Neural cell (in vitro differentiated cells): ENCODE results near the gene RIF1.

ENCODE experiments used
- EZH2 ChIP-seq: fragments of 200-600, 300-800 bp; shearing (Covaris generic), sonication (generic); IDR thresholded peaks from 2 replicates; pipeline ENCODE4 v1.6.1; 2014; ENCODE audit warnings: antibody characterized with exemption, low read length, borderline replicate concordance, mild to moderate bottlenecking; ENCODE audit not compliant: insufficient read depth, poor library complexity, severe bottlenecking
- RAD21 ChIP-seq: fragments of 450-650 bp; conservative IDR thresholded peaks from 2 replicates; pipeline ENCODE4 v1.6.1; 2014; ENCODE audit warnings: antibody characterized with exemption, mild to moderate bottlenecking, moderate library complexity
- REST ChIP-seq: IDR thresholded peaks from 2 replicates; pipeline ENCODE4 v1.6.1; 2012; ENCODE audit warnings: borderline replicate concordance
- TF ChIP-seq, protein P1 (sequence below): fragments of 450-650 bp; IDR thresholded peaks from 2 replicates; pipeline ENCODE4 v1.5.1; 2014; ENCODE audit warnings: antibody characterized with exemption, mild to moderate bottlenecking, moderate library complexity; ENCODE audit not compliant: poor library complexity, severe bottlenecking

GRCh38 chr2:151483546-151483945 lies 73.8 kb downstream of the RIF1 start:
- TF ChIP-seq, protein P1, sequence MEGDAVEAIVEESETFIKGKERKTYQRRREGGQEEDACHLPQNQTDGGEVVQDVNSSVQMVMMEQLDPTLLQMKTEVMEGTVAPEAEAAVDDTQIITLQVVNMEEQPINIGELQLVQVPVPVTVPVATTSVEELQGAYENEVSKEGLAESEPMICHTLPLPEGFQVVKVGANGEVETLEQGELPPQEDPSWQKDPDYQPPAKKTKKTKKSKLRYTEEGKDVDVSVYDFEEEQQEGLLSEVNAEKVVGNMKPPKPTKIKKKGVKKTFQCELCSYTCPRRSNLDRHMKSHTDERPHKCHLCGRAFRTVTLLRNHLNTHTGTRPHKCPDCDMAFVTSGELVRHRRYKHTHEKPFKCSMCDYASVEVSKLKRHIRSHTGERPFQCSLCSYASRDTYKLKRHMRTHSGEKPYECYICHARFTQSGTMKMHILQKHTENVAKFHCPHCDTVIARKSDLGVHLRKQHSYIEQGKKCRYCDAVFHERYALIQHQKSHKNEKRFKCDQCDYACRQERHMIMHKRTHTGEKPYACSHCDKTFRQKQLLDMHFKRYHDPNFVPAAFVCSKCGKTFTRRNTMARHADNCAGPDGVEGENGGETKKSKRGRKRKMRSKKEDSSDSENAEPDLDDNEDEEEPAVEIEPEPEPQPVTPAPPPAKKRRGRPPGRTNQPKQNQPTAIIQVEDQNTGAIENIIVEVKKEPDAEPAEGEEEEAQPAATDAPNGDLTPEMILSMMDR = no peak
- no peak for TF ChIP-seq RAD21
- no peak for TF ChIP-seq EZH2
- no peak for TF ChIP-seq REST
